ENCODE measurements around the gene DCHS1.

- TF ChIP-seq POLR2A (IDR thresholded peaks at IDR 0.05) = no peak
- peak in 2 of 3 donors; percentile 43 to 44 for TF ChIP-seq POLR2AphosphoS5 (IDR thresholded peaks at IDR 0.05)
- peak; percentile 39 for TF ChIP-seq EP300 (IDR thresholded peaks at IDR 0.05; ENCODE audit: low read depth)
- TF ChIP-seq CTCF (IDR thresholded peaks at IDR 0.05) = no peak
These were observed 20.3 kb downstream of the DCHS1 start for GRCh38 chr11:6635082-6635932.
